GM21576 (cell line): Measurements from ENCODE around the gene POLR3G.

ENCODE experiments used
- ATAC-seq: cut with Tn5 transposase; IDR thresholded peaks from one replicate; pipeline ENCODE4 v1.9.1; 2021; ENCODE audit warnings: mild to moderate bottlenecking, moderate library complexity; ENCODE audit not compliant: unreplicated experiment

The POLR3G gene

GRCh38 chr5:90549729-90550275, 75.1 kb downstream of the POLR3G start:
- no peak for ATAC-seq

GRCh38 chr5:90550963-90551362, 76.3 kb downstream of the POLR3G start:
- no peak for ATAC-seq

DNA sequence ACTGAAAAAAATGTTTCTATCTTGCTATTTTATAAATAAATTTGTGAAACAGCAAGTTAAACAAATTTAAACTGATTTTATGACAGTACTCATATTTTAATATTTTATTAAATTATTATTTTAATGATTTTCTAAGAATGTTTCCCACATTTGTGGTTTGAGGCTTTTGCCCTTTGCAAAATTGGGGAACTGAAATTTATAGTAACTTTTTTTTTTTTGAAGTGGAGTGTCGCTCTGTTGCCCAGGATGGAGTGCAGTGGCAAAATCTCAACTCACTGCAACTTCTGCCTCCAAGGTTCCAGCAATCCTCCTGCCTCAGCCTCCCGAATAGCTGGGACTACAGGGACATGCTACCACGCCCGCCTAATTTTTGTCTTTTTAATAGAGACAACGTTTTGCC, 76.7 kb downstream of the POLR3G start:
- ATAC-seq = no peak

DNA sequence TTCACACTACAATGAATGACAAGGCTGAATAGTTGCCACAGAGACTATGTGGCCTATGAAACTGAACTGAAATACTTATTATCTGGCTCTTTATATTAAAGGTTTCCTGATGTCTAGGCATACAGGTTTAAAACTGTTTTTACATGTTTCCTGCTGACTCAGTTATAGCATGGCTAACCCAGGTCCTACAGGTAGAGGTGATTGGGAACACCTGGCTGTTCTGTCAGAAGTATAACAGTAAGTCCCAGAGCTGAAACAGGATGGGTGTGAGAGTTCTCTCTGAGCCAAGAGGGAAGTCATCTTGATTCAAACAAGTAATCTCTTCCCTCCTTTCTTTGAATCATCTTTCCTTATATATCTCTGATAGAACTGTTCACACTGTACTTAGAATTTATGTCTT, 79.0 kb downstream of the POLR3G start:
- ATAC-seq = no peak

GRCh38 chr5:90554358-90555006, 79.8 kb downstream of the POLR3G start:
- no peak for ATAC-seq

- ATAC-seq = no peak
Measured at GRCh38 chr5:90555666-90556065, 81.0 kb downstream of the POLR3G start.

- no peak for ATAC-seq
Measured at GRCh38 chr5:90557391-90557790, 82.7 kb downstream of the POLR3G start.

DNA sequence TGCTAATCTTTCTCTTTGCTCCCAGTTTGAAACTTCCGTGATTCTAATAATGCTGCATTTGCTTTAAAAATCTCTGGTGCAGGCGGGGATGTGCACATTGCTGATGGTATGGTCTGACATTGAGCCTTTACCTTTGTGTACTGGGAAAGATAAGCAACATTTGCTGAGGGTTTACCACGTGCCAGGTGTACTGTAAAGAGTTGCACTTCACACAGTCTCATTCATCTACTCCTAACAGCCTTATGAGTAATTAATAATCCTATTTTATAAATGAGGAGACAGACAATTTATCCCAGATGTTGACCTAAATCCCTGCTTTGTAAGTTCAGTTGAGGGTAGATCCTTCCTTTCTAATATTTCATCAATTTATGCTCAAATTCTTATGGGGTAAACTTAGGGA, 83.2 kb downstream of the POLR3G start:
- no peak for ATAC-seq

- no peak for ATAC-seq
Measured at GRCh38 chr5:90558344-90559192, 83.9 kb downstream of the POLR3G start, which contains the start of gene ADGRV1. TSS of gene ADGRV1 (plus strand) at chr5:90558797. CDS start at chr5:90558896, 99 bp downstream.

DNA sequence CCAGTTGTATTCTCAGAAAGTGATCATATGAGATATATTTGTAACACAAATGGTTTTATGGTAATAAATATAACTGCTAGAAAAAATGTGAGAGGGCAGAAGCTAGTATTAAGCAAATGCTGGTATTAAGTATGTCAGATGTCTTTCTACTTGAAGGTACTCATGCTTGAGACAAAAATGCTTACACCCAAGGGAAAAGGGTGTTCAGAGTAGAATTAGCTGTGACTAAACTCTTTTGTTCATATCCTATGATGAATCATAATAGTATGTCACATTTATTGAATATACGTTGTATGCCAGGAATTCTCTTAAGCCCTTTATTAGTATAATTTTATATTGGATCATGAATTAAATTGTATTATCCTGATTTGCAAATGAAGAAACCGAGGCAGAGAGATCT, 86.1 kb downstream of the POLR3G start:
- ATAC-seq = no peak

DNA sequence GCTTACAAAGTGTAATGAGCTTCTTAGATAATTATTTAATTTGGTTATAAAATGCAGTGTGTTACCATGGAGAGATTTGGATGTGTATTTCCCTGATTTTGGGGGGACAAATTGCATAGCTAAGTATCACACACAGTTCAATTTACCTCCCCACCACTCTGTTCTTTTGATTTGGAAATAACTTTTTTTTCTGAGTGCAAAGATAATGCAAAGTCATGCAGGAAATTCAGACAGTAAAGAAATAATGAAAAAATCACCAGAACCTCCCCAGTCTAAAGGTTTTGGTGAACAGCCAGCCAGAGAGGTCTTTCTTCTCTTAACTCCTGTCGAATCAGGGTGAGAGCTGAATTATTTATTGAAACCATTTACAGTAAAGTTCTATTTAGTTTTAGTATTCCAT, 87.1 kb downstream of the POLR3G start:
- ATAC-seq = no peak

DNA sequence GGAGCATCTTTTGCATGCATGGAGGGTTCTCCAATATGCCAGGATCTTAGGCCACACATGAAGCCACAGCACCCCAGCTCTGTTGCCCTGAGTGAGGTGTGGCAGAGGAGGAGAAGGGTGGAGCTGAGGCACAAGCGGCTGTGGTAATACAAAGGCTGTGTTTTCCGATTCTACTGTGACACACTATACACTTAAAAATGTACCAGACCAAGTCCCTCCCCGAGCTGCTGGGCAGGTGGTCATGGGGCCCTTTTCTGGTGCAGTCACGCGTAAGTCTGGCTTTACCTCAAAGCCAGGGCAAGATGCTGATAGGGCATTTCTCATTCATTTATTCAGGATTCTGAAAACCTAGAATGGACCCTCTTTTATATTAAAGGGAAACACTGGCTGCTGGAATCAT, 87.7 kb downstream of the POLR3G start:
- no peak for ATAC-seq

GRCh38 chr5:90563108-90563507, 88.4 kb downstream of the POLR3G start:
- no peak for ATAC-seq
